Keratinocyte (primary cell): ENCODE results near the gene CD164L2. TPM values are rescaled to one million over a fixed set of nuclear protein-coding genes. Genes with fewer than 3 reads are reported as not detected.

Experiments used
- DNase-seq: peaks from one replicate; pipeline ENCODE4 v3.0.0-alpha.2; 2011; ENCODE audit warnings: low read depth, missing footprints, low spot score
- FAIRE-seq: peaks from 2 replicates; lab custom pipeline; 2011; peaks lifted over from hg19 to GRCh38; lab: Jason Lieb, UNC
- H2AFZ ChIP-seq: 2 replicates; pipeline ENCODE4 v1.6.0; 2012; ENCODE audit warnings: low read length, control low read depth, inconsistent platforms; ENCODE audit not compliant: control insufficient read depth
- H3K27ac ChIP-seq: 2 replicates; pipeline ENCODE4 v1.5.1; 2011; ENCODE audit warnings: low read length; ENCODE audit not compliant: control insufficient read depth, insufficient read depth
- H3K27me3 ChIP-seq: 3 replicates; pipeline ENCODE4 v1.6.0; 2011; ENCODE audit warnings: low read length; ENCODE audit not compliant: control insufficient read depth, insufficient read depth; ENCODE audit errors: extremely low read depth
- H3K36me3 ChIP-seq, 2 experiments: 2 replicates in 1 of 2; 3 replicates in 1 of 2; pipeline ENCODE4 v1.5.1; 2011; ENCODE audit warnings: low read length in 2 of 2, mild to moderate bottlenecking in 1 of 2; ENCODE audit not compliant: control insufficient read depth in 2 of 2, insufficient read depth in 2 of 2; ENCODE audit errors: extremely low read depth in 1 of 2
- H3K4me1 ChIP-seq: 3 replicates; pipeline ENCODE4 v1.5.1; 2011; ENCODE audit warnings: low read length; ENCODE audit not compliant: control insufficient read depth, insufficient read depth; ENCODE audit errors: extremely low read depth
- H3K4me2 ChIP-seq: 3 replicates; pipeline ENCODE4 v1.6.0; 2011; ENCODE audit warnings: low read depth, low read length; ENCODE audit not compliant: control insufficient read depth, insufficient read depth; ENCODE audit errors: extremely low read depth
- H3K4me3 ChIP-seq, 3 experiments: fragments of 200-600 bp in 1 of 3; sonication (generic) in 1 of 3; 2 replicates in 2 of 3; 3 replicates in 1 of 3; pipeline ENCODE4 v1.5.1; 2011 to 2016; ENCODE audit warnings: low read length in 3 of 3, mild to moderate bottlenecking in 3 of 3, control low read depth in 2 of 3, inconsistent platforms in 1 of 3, low read depth in 1 of 3, mixed read lengths in 1 of 3, mixed run types in 1 of 3, moderate library complexity in 1 of 3; ENCODE audit not compliant: control insufficient read depth in 2 of 3, insufficient read depth in 2 of 3; ENCODE audit errors: extremely low read depth in 1 of 3
- H3K79me2 ChIP-seq: 2 replicates; pipeline ENCODE4 v1.6.0; 2012; ENCODE audit warnings: low read length; ENCODE audit not compliant: control insufficient read depth, insufficient read depth
- H3K9ac ChIP-seq: 3 replicates; pipeline ENCODE4 v1.6.0; 2011; ENCODE audit warnings: low read length; ENCODE audit not compliant: control insufficient read depth, insufficient read depth; ENCODE audit errors: extremely low read depth
- H3K9me1 ChIP-seq: 3 replicates; pipeline ENCODE4 v1.6.0; 2011; ENCODE audit warnings: low read length; ENCODE audit not compliant: control insufficient read depth, insufficient read depth; ENCODE audit errors: extremely low read depth
- H3K9me3 ChIP-seq: 2 replicates; pipeline ENCODE4 v1.5.1; 2012; ENCODE audit warnings: low read depth, low read length; ENCODE audit not compliant: control insufficient read depth
- H4K20me1 ChIP-seq: 3 replicates; pipeline ENCODE4 v1.6.0; 2011; ENCODE audit warnings: low read length; ENCODE audit not compliant: control insufficient read depth, insufficient read depth; ENCODE audit errors: extremely low read depth
- CTCF ChIP-seq, 3 experiments: IDR thresholded peaks in 1 of 3; conservative IDR thresholded peaks in 1 of 3; optimal IDR thresholded peaks in 1 of 3; 2 replicates in 2 of 3; 3 replicates in 1 of 3; pipeline versions ENCODE3 to v1.5.1; 2011; ENCODE audit warnings: low read length in 3 of 3, mild to moderate bottlenecking in 3 of 3, moderate library complexity in 2 of 3, control low read depth in 1 of 3, inconsistent platforms in 1 of 3; ENCODE audit not compliant: insufficient read depth in 2 of 3; ENCODE audit errors: extremely low read depth in 1 of 3
- EZH2 ChIP-seq: IDR thresholded peaks from one replicate; pipeline ENCODE4 v1.6.1; 2012; ENCODE audit warnings: inconsistent platforms, mild to moderate bottlenecking, low read length, moderate library complexity
- dilution Hi-C: fragments of 300-500 bp; cut with MboI; formaldehyde crosslinking; loops from one replicate; pipeline ENCODE4 v1.7.0; 2020; ENCODE audit warnings: low sequenced_read_pairs; ENCODE audit not compliant: extremely low pct_ligation_motif_present
- polyA plus RNA-seq, 5 experiments: library from polyadenylated mRNA; depleted of rRNA in 3 of 5; stranded (reverse) in 3 of 5; stranded (forward) in 1 of 5; unstranded in 1 of 5; fragments of >200 nt; gene quantifications; 1 replicate in 1 of 5; 2 replicates in 3 of 5; 3 replicates in 1 of 5; pipeline versions ENCODE4 v1.2.1 to v1.2.3, GENCODE V29; 2011 to 2012; ENCODE audit warnings: missing spikeins in 2 of 5, low read depth in 1 of 5, low replicate concordance in 1 of 5

Gene CD164L2
- polyA plus RNA-seq, 1 donor (not counting 4 experiments of a cell fraction or from before 2014, with no cell fraction given): 2.7 TPM

- Histone ChIP-seq H3K27me3 (no peaks in the 10 kb centered on the region), H3K9me1 (no peaks in the 10 kb centered on the region), H3K27ac (no peak overlapping the region), H4K20me1 (peaks cover 3% of the 10 kb centered on the region), H3K36me3 (peaks cover 20 to 23% of the 10 kb centered on the region in 2 experiments), H2AFZ (no peak overlapping the region), H3K9me3 (no peaks in the 10 kb centered on the region), H3K9ac (no peak overlapping the region), H3K4me2 (no peak overlapping the region), H3K79me2 (no peaks in the 10 kb centered on the region), H3K4me1 (peaks cover 15% of the 10 kb centered on the region), H3K4me3 (no peak overlapping the region)
- FAIRE-seq (no peak), DNase-seq (no peak)
- TF ChIP-seq CTCF (optimal IDR thresholded peaks at IDR 0.05 in 1 of 3, IDR thresholded peaks at IDR 0.05 in 1 of 3, conservative IDR thresholded peaks at IDR 0.05 in 1 of 3; ENCODE audit: extremely low read depth in 1 of 3, insufficient read depth in 2 of 3, low read length in 3 of 3) (no peak), EZH2 (no peak)
- dilution Hi-C loops: no loop called here
Observed at GRCh38 chr1:27353629-27354028, 29.5 kb downstream of the CD164L2 start.

DNA sequence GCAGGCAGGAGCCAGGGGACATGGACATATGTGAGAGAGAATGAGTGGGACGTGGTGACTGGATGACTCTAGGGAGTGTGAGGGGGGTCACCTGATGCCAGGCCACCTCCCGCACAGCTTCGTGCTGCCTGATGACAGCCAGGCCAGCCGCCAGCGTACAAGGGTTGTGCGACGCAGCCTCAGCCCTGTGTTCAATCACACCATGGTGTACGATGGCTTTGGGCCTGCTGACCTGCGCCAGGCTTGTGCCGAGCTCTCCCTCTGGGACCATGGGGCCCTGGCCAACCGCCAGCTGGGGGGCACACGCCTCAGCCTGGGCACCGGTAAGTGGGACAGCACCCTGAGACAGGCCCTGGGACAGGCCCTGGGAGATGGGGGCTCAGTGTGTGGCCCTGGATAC is 30.0 kb downstream of the CD164L2 start:
- no peaks in the 10 kb centered on the region for H3K27me3 ChIP-seq
- no peak for TF ChIP-seq EZH2
- TF ChIP-seq CTCF (optimal IDR thresholded peaks at IDR 0.05 in 1 of 3, IDR thresholded peaks at IDR 0.05 in 1 of 3, conservative IDR thresholded peaks at IDR 0.05 in 1 of 3; ENCODE audit: extremely low read depth in 1 of 3, insufficient read depth in 2 of 3, low read length in 3 of 3): no peak
- H3K9ac ChIP-seq: no peak overlapping the region
- FAIRE-seq (no peak), DNase-seq (no peak)
- dilution Hi-C loops: no loop called here
- no peak overlapping the region for H2AFZ ChIP-seq
- no peak overlapping the region for H3K27ac ChIP-seq
- H3K79me2 ChIP-seq: no peaks in the 10 kb centered on the region
- H3K36me3 ChIP-seq: peaks cover 19 to 20% of the 10 kb centered on the region in 2 experiments
- H3K4me3 ChIP-seq: no peak overlapping the region
- no peaks in the 10 kb centered on the region for H3K9me1 ChIP-seq
- peaks cover 16% of the 10 kb centered on the region for H3K4me1 ChIP-seq
- H3K4me2 ChIP-seq: no peak overlapping the region
- H3K9me3 ChIP-seq: no peaks in the 10 kb centered on the region
- H4K20me1 ChIP-seq: peaks cover 3% of the 10 kb centered on the region
